ENCODE measurements around the gene SMIM12.

SMIM12 gene

GRCh38 chr1:34871443-34872132 is 12.0 kb upstream of the SMIM12 start:
- no peak for DNase-seq

- DNase-seq = no peak
These were observed 10.8 kb upstream of the SMIM12 start for GRCh38 chr1:34870395-34870794.

- no peak for DNase-seq
These were observed 10.2 kb upstream of the SMIM12 start for GRCh38 chr1:34869760-34870159.

- no peak for DNase-seq
These were observed 8.9 kb upstream of the SMIM12 start for GRCh38 chr1:34868230-34869049.

- no peak for DNase-seq
These were observed 7.9 kb upstream of the SMIM12 start for GRCh38 chr1:34867415-34867814.

GRCh38 chr1:34866762-34867109 is 7.2 kb upstream of the SMIM12 start:
- DNase-seq = no peak

- DNase-seq = peak; percentile 46
These were observed 6.6 kb upstream of the SMIM12 start for GRCh38 chr1:34865981-34866761.

- DNase-seq = no peak
These were observed 6.0 kb upstream of the SMIM12 start for GRCh38 chr1:34865573-34865972.

GRCh38 chr1:34864759-34865158 is 5.2 kb upstream of the SMIM12 start:
- DNase-seq = no peak

GRCh38 chr1:34863501-34863900 is 4.0 kb upstream of the SMIM12 start:
- no peak for DNase-seq

GRCh38 chr1:34858901-34859445 is 576 bp downstream of the SMIM12 start:
- DNase-seq = no peak

- DNase-seq = no peak
These were observed 2.9 kb downstream of the SMIM12 start for GRCh38 chr1:34856697-34857096.

- DNase-seq = peak; percentile 85
These were observed 6.8 kb downstream of the SMIM12 start for GRCh38 chr1:34852677-34853217.

- DNase-seq = no peak
These were observed 8.0 kb downstream of the SMIM12 start for GRCh38 chr1:34851431-34852105.

- no peak for DNase-seq
These were observed 9.2 kb downstream of the SMIM12 start for GRCh38 chr1:34850382-34850781.

- no peak for DNase-seq
These were observed 12.5 kb downstream of the SMIM12 start for GRCh38 chr1:34847094-34847493.

- DNase-seq = no peak
These were observed 13.3 kb downstream of the SMIM12 start for GRCh38 chr1:34846265-34846664.

GRCh38 chr1:34845131-34845901 is 14.2 kb downstream of the SMIM12 start:
- DNase-seq = no peak

GRCh38 chr1:34844252-34844634 is 15.3 kb downstream of the SMIM12 start:
- DNase-seq = no peak

GRCh38 chr1:34843392-34844251 is 15.9 kb downstream of the SMIM12 start:
- DNase-seq = no peak

GRCh38 chr1:34842952-34843371 is 16.6 kb downstream of the SMIM12 start:
- DNase-seq = no peak

Data from NCI-H2107 (cell line).